Testis (tissue), 3 donors: ENCODE data around the gene RPS17. TPM values are rescaled to one million over a fixed set of nuclear protein-coding genes. Genes with fewer than 3 reads are reported as not detected.
A peak's percentile ranks its signal among the peaks of the same experiment; 100 is the strongest.

Experiments
- DNase-seq: peaks from one replicate; pipeline ENCODE4 v3.0.0-alpha.2; 2019
- H3K27ac ChIP-seq, 2 donors: fragments of 200-600 bp; sonication (generic); one replicate each; pipeline ENCODE4 v1.5.1; 2019
- H3K27me3 ChIP-seq: fragments of 200-600 bp; sonication (generic); one replicate; pipeline ENCODE4 v1.5.1; 2019
- H3K36me3 ChIP-seq: fragments of 200-600 bp; sonication (generic); one replicate; pipeline ENCODE4 v1.5.1; 2017; ENCODE audit warnings: low read depth; ENCODE audit errors: missing control alignments
- H3K4me1 ChIP-seq: fragments of 200-600 bp; sonication (generic); one replicate; pipeline ENCODE4 v1.5.1; 2019
- H3K4me3 ChIP-seq, 2 donors: fragments of 200-600 bp; sonication (generic); one replicate each; pipeline ENCODE4 v1.5.1; 2017 to 2019
- H3K9me3 ChIP-seq: fragments of 200-600 bp; sonication (generic); one replicate; pipeline ENCODE4 v1.5.1; 2017
- POLR2A ChIP-seq: fragments of 450-650 bp; IDR thresholded peaks from one replicate; pipeline ENCODE4 v1.6.1; 2017; ENCODE audit warnings: antibody characterized with exemption, mild to moderate bottlenecking, moderate library complexity
- WGBS, 2 donors: methylation state at CpG; one replicate each; pipeline ENCODE4 v1.1.5; 2018; 5-methylcytosine and 5-hydroxymethylcytosine counted together
- intact Hi-C: fragments of 100-400 bp; cut with DNase I; formaldehyde crosslinking; loops from one replicate; pipeline ENCODE4 v1.15.1; 2023; ENCODE audit warnings: low total_unique reads
- polyA plus RNA-seq: library from polyadenylated mRNA; stranded (reverse); fragments of 350-450 nt; fragmentation: Illumina TruSeq; extraction: RNeasy Lipid Tissue Mini Kit (QIAGEN cat#74804); gene quantifications from one replicate; pipeline ENCODE4 v1.2.3, GENCODE V29; 2014; ENCODE audit warnings: low read depth, low replicate concordance; ENCODE audit not compliant: insufficient read depth
- total RNA-seq, 2 donors: library from RNA; depleted of rRNA; stranded (reverse); fragments of >200 nt; gene quantifications; one replicate each; pipeline ENCODE4 v1.2.3, GENCODE V29; 2016
- TF ChIP-seq, protein P1 (sequence below), 3 experiments: fragments of 450-650 bp in 2 of 3; fragments of 200-600 bp in 1 of 3; sonication (generic) in 1 of 3; IDR thresholded peaks; one replicate each; pipeline ENCODE4 v1.5.1; 2016 to 2019; ENCODE audit warnings: antibody characterized with exemption in 3 of 3, mild to moderate bottlenecking in 2 of 3, moderate library complexity in 1 of 3

RPS17 gene
- total and polyA plus RNA-seq, 3 donors from 2014 or later, result 567 to 995 (median 887) TPM

DNA sequence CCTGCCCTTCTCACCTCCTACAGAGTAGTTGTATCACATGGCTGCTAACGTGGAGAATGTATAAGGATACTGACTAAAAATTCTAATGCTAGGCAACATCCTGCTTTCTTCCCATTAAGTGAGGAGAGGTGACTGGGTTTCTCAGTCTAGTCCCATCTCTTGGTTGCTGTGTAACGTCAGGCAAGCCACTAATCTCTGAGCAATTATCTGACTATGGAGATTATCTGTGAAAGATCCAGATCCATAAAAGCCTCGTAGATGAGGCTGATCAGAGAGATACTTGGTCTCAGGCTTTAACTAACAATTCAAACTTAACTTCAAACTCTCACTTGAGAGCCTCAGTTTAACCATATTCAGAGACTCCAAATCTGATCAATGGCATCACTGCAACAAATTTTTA is 4.7 kb upstream of the RPS17 start:
- no peak overlapping the region for H3K27ac ChIP-seq
- no peak overlapping the region for H3K4me3 ChIP-seq
- no peak for DNase-seq
- 71 to 75% methylated on average over 3 of the region's 3 CpGs for WGBS, 2 donors
- intact Hi-C loops, result no loop called here
- TF ChIP-seq, protein P1, sequence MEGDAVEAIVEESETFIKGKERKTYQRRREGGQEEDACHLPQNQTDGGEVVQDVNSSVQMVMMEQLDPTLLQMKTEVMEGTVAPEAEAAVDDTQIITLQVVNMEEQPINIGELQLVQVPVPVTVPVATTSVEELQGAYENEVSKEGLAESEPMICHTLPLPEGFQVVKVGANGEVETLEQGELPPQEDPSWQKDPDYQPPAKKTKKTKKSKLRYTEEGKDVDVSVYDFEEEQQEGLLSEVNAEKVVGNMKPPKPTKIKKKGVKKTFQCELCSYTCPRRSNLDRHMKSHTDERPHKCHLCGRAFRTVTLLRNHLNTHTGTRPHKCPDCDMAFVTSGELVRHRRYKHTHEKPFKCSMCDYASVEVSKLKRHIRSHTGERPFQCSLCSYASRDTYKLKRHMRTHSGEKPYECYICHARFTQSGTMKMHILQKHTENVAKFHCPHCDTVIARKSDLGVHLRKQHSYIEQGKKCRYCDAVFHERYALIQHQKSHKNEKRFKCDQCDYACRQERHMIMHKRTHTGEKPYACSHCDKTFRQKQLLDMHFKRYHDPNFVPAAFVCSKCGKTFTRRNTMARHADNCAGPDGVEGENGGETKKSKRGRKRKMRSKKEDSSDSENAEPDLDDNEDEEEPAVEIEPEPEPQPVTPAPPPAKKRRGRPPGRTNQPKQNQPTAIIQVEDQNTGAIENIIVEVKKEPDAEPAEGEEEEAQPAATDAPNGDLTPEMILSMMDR (IDR thresholded peaks at IDR 0.05), result no peak
- TF ChIP-seq POLR2A, result no peak
- no peaks in the 10 kb centered on the region for H3K9me3 ChIP-seq
- H3K36me3 ChIP-seq, result no peaks in the 10 kb centered on the region
- H3K27me3 ChIP-seq, result no peaks in the 10 kb centered on the region
- peaks cover 5% of the 10 kb centered on the region for H3K4me1 ChIP-seq

DNA sequence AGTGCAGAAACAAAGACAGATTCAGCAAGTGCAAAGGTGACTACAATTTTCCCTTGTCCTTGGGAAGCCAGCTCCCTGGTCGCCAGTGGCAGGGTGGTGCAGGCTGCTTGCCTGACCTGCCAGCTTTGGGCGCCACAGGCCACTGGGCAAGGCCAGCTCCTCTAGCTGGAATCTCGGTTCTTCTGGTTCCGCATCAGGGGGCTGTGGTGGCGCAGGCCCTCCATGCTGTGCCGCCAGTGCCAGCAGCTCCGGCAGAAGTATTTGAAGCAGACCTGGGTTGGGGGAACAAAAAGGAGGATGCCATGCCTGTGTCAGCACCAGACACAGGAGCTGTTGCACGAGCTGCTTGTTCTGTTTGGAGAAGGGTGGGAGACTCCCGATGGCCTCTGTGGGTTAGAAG is 4.2 kb upstream of the RPS17 start:
- no peak overlapping the region for H3K27ac ChIP-seq
- DNase-seq, result no peak
- no peak overlapping the region for H3K4me3 ChIP-seq
- no peaks in the 10 kb centered on the region for H3K27me3 ChIP-seq
- TF ChIP-seq POLR2A, result no peak
- TF ChIP-seq, protein P1 (IDR thresholded peaks at IDR 0.05), result no peak
- H3K36me3 ChIP-seq, result no peaks in the 10 kb centered on the region
- H3K9me3 ChIP-seq, result no peaks in the 10 kb centered on the region
- peaks cover 5% of the 10 kb centered on the region for H3K4me1 ChIP-seq
- intact Hi-C loops, result no loop called here
- WGBS, 2 donors, result 80% methylated on average over 9 of the region's 9 CpGs

DNA sequence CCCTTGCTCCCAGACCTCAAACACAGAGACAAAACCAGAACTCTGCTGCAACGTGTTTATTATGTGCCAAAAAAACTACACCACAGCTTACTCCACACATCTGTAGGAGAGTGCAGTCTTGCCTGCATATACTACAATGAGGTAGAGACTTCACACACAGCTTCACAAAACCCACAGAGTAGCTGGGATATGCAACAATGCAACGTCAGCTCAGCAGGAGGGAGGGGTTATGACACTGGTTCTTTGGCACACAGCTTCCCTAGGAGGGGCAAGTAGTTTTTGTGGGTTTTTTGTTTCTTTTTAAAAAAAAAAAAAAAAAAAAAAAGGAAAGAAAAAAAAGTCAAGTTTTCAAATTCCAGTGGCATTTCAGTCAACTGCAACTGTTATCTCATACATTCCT is 2.9 kb upstream of the RPS17 start:
- H3K9me3 ChIP-seq, result no peaks in the 10 kb centered on the region
- no peak for TF ChIP-seq POLR2A
- TF ChIP-seq, protein P1 (IDR thresholded peaks at IDR 0.05), result no peak
- DNase-seq, result no peak
- H3K36me3 ChIP-seq, result no peaks in the 10 kb centered on the region
- no peaks in the 10 kb centered on the region for H3K27me3 ChIP-seq
- 35 to 53% methylated on average over 2 of the region's 2 CpGs for WGBS, 2 donors
- no peak overlapping the region for H3K27ac ChIP-seq
- H3K4me1 ChIP-seq, result peaks cover 15% of the 10 kb centered on the region
- H3K4me3 ChIP-seq, result no peak overlapping the region
- intact Hi-C loops, result no loop called here

DNA sequence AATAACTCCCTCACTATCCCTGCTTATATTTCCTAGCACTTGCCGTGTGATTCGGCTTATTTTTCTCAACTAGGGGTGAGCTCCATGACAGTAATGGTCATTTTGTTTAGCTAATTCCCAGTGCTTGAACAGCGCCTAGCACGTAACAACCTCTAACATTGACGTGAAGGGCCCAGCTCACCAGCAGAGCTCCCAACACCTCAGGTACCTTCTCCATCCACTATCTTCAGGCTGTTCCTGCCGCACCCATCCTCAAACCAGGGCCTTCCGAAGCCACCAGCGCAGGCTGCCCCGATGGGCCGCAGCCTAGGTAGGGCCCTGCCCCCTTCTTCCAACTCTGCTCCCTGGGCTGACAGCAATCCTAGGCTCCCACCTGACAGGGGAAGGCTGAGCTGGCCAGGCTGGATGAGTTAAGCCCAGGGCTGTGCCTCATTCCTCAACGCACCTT is 751 bp upstream of the RPS17 start:
- Histone ChIP-seq H3K27ac (peak overlapping the region; percentile 87 to 90), H3K4me3 (peak overlapping the region; percentile 93 to 94), H3K36me3 (no peaks in the 10 kb centered on the region), H3K9me3 (no peaks in the 10 kb centered on the region), H3K4me1 (peaks cover 15% of the 10 kb centered on the region), H3K27me3 (no peaks in the 10 kb centered on the region)
- peak; percentile 31 for DNase-seq
- intact Hi-C loops, result no loop called here
- WGBS, 2 donors, result 12 to 15% methylated on average over 11 of the region's 11 CpGs
- TF ChIP-seq, protein P1 (IDR thresholded peaks at IDR 0.05), result no peak
- TF ChIP-seq POLR2A, result no peak

DNA sequence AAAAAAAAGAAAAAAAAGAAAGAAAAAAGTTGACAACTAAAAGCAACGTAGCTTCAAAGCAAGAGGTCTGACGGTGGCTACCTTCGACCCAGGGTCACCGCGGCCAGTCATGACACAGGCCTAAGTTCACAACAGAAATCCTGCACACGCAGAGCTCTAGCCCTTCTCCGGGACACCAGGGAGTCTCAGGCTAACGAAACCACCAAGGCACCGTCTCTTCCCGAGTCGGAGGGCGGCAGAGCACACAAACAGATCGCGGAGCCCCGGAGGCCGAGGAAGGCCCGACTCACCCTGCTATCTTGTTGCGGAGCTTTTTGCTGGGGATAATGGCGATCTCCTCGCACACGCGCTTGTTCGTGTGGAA is 584 bp downstream of the RPS17 start:
- WGBS, 2 donors, result 0 to 1% methylated on average over 7 to 23 of the region's 23 CpGs
- Histone ChIP-seq H3K27ac (peak overlapping the region; percentile 6 to 90), H3K9me3 (no peaks in the 10 kb centered on the region), H3K27me3 (no peaks in the 10 kb centered on the region), H3K4me1 (peaks cover 15% of the 10 kb centered on the region), H3K4me3 (peak overlapping the region; percentile 93 to 94), H3K36me3 (no peaks in the 10 kb centered on the region)
- intact Hi-C loops, result no loop called here
- TF ChIP-seq POLR2A, result no peak
- TF ChIP-seq, protein P1 (IDR thresholded peaks at IDR 0.05), result no peak
- peak; percentile 28 for DNase-seq
